Measurements from ENCODE around the gene PPP1R1A. TPM values are rescaled to one million over a fixed set of nuclear protein-coding genes. Genes with fewer than 3 reads are reported as not detected.

The PPP1R1A gene
- total RNA-seq, 1 experiment from 2014 or later: 8.5 TPM

- Mint-ChIP-seq H3K27me3 (ENCODE audit: low read depth) (peaks cover 94% of the 10 kb centered on the region), H3K36me3 (ENCODE audit: insufficient read depth in 1 of 3, low read depth in 3 of 3) (peaks cover 0 to 1% (median 0%) of the 10 kb centered on the region in 3 experiments; a peak in 1 of 7 replicates), H3K4me1 (peaks cover 33 to 51% of the 10 kb centered on the region in 2 experiments), H3K9me3 (no peaks in the 10 kb centered on the region; a peak in 1 of 5 replicates), H3K27ac (no peak overlapping the region), H3K4me3 (peak overlapping the region in 1 of 2 experiments; percentile 83; a peak in 2 of 5 replicates)
- Histone ChIP-seq H2BK5ac (ENCODE audit: insufficient read length, low read length) (no peak overlapping the region), H3K9me3 (ENCODE audit: control insufficient read depth, low read depth, low read length) (no peaks in the 10 kb centered on the region), H3K4ac (ENCODE audit: low read depth, low read length) (no peak overlapping the region), H3T11ph (ENCODE audit: low read length) (no peak overlapping the region), H4K20me1 (ENCODE audit: control insufficient read depth, insufficient read depth, insufficient read length) (no peaks in the 10 kb centered on the region), H3K79me2 (ENCODE audit: insufficient read depth, low read length) (no peaks in the 10 kb centered on the region), H3K27ac (ENCODE audit: insufficient read length, low read depth, low read length) (no peak overlapping the region), H3K23me2 (ENCODE audit: insufficient read length, low read depth, low read length, poor library complexity, severe bottlenecking) (peaks cover 12% of the 10 kb centered on the region), H4K8ac (replicated peaks; ENCODE audit: insufficient read length, low read depth, low read length) (no peak overlapping the region), H4K91ac (ENCODE audit: insufficient read length, low read depth, low read length) (no peak overlapping the region), H3K9ac (ENCODE audit: extremely low read depth, insufficient read length, low read length) (no peak overlapping the region), H2BK15ac (ENCODE audit: low read depth, low read length) (no peak overlapping the region), H3K4me2 (ENCODE audit: insufficient read depth, insufficient read length, low read length) (no peak overlapping the region), H4K5ac (ENCODE audit: insufficient read length, low read depth, low read length) (no peak overlapping the region), H3K23ac (ENCODE audit: insufficient read length, low read depth, low read length) (no peak overlapping the region), H3K14ac (ENCODE audit: insufficient read depth, low read length) (no peak overlapping the region), H3K4me1 (ENCODE audit: insufficient read depth, low read length) (peaks cover 3% of the 10 kb centered on the region; the same call in 1 of the 2 replicates), H3K79me1 (ENCODE audit: insufficient read depth, low read depth, low read length, poor library complexity, severe bottlenecking) (no peaks in the 10 kb centered on the region), H2BK12ac (ENCODE audit: insufficient read length, low read depth, low read length) (no peak overlapping the region), H2BK20ac (ENCODE audit: low read depth, low read length, poor library complexity, severe bottlenecking) (no peak overlapping the region), H2BK120ac (ENCODE audit: low read depth, low read length, poor library complexity, severe bottlenecking) (no peak overlapping the region), H3K27me3 (ENCODE audit: insufficient read depth, low read length) (peaks cover 14% of the 10 kb centered on the region; the same call in 1 of the 2 replicates), H2AK5ac (ENCODE audit: insufficient read length, low read length) (no peak overlapping the region), H3K56ac (ENCODE audit: insufficient read length, low read depth, low read length) (no peak overlapping the region), H2AFZ (ENCODE audit: low read length) (no peak overlapping the region), H3K18ac (ENCODE audit: insufficient read length, low read depth, low read length) (no peak overlapping the region)
- TF ChIP-seq CTCF (conservative IDR thresholded peaks at IDR 0.05): no peak
- no peak for DNase-seq
- no CpG with 5 or more reads among the region's 5 CpGs for WGBS (ENCODE audit: extremely low coverage, insufficient read length, low lambda C conversion rate)
Observed at GRCh38 chr12:54589964-54590363, 1.5 kb upstream of the PPP1R1A start.
